SU-DHL-6 (cell line): ENCODE results near the gene LSS.

Source experiments
- H2AFZ ChIP-seq: fragments of 200-600 bp; sonication (generic); 2 replicates; pipeline ENCODE4 v1.6.1; 2014; ENCODE audit warnings: low read depth, mild to moderate bottlenecking, moderate library complexity, mixed read lengths, antibody characterized with exemption, low read length; ENCODE audit not compliant: severe bottlenecking
- H3F3A ChIP-seq: fragments of 200-600 bp; shearing (Covaris generic); 2 replicates; pipeline ENCODE4 v1.6.0; 2016; ENCODE audit warnings: antibody characterized with exemption, mild to moderate bottlenecking; ENCODE audit not compliant: insufficient read depth
- H3K27ac ChIP-seq: fragments of 200-600 bp; sonication (generic); 2 replicates; pipeline ENCODE4 v1.5.1; 2016; ENCODE audit warnings: low read depth, mild to moderate bottlenecking, low read length, moderate library complexity, mixed read lengths
- H3K27me3 ChIP-seq: fragments of 200-600 bp; sonication (generic), shearing (Covaris generic); 2 replicates; pipeline ENCODE4 v1.6.0; 2014; ENCODE audit warnings: mild to moderate bottlenecking, low read length
- H3K36me3 ChIP-seq: fragments of 200-600 bp; sonication (generic); 2 replicates; pipeline ENCODE4 v1.6.1; 2014; ENCODE audit warnings: mild to moderate bottlenecking, low read length, mixed read lengths
- H3K4me2 ChIP-seq: fragments of 300-600, 200-600 bp; shearing (Covaris generic), sonication (generic); 2 replicates; pipeline ENCODE4 v1.6.0; 2014; ENCODE audit warnings: low read length, low read depth, mild to moderate bottlenecking; ENCODE audit not compliant: poor library complexity, severe bottlenecking
- H3K4me3 ChIP-seq: fragments of 200-600 bp; sonication (generic); 2 replicates; pipeline ENCODE4 v1.5.1; 2014; ENCODE audit warnings: antibody characterized with exemption, low read length, mild to moderate bottlenecking, mixed read lengths; ENCODE audit not compliant: insufficient read depth, poor library complexity, severe bottlenecking
- H3K79me2 ChIP-seq: fragments of 200-600 bp; sonication (generic); 2 replicates; pipeline ENCODE4 v1.6.1; 2014; ENCODE audit warnings: mild to moderate bottlenecking, low read length, moderate library complexity; ENCODE audit not compliant: insufficient read depth
- H3K9ac ChIP-seq: fragments of 200-600 bp; sonication (generic); 2 replicates; pipeline ENCODE4 v1.7.0; 2014; ENCODE audit warnings: mild to moderate bottlenecking, low read length
- H3K9me2 ChIP-seq: fragments of 200-600 bp; sonication (generic); replicated peaks from 2 replicates; pipeline ENCODE4 v1.6.1; 2014; ENCODE audit warnings: low read length; ENCODE audit not compliant: insufficient read depth
- H3K9me3 ChIP-seq: fragments of 200-600 bp; sonication (generic); 2 replicates; pipeline ENCODE4 v1.6.1; 2014; ENCODE audit warnings: low read length, mixed read lengths; ENCODE audit not compliant: insufficient read depth
- H4K20me1 ChIP-seq: fragments of 200-600 bp; sonication (generic); 2 replicates; pipeline ENCODE4 v1.6.1; 2014; ENCODE audit warnings: low read depth, mild to moderate bottlenecking, antibody characterized with exemption, low read length, moderate library complexity, mixed read lengths
- CTCF ChIP-seq: fragments of 200-600 bp; sonication (generic); IDR thresholded peaks from one replicate; pipeline ENCODE4 v1.5.1; 2017; ENCODE audit warnings: antibody characterized with exemption, mild to moderate bottlenecking, low read length, moderate library complexity; ENCODE audit not compliant: insufficient read depth, poor library complexity, severe bottlenecking
- EZH2phosphoT487 ChIP-seq: fragments of 200-600 bp; sonication (generic), shearing (Covaris generic); conservative IDR thresholded peaks from 2 replicates; pipeline ENCODE4 v1.6.1; 2018; ENCODE audit warnings: mild to moderate bottlenecking, antibody characterized with exemption, low read length, moderate library complexity, mixed read lengths

Gene LSS

GRCh38 chr21:46139686-46140085 lies 88.9 kb downstream of the LSS start:
- Histone ChIP-seq H3K9me2 (no peaks in the 10 kb centered on the region), H3K4me2 (no peak overlapping the region), H3K27me3 (no peaks in the 10 kb centered on the region), H3K27ac (no peak overlapping the region), H2AFZ (no peak overlapping the region), H3K79me2 (no peaks in the 10 kb centered on the region), H4K20me1 (no peaks in the 10 kb centered on the region), H3K36me3 (no peaks in the 10 kb centered on the region), H3F3A (0 out of 2 replicates have a peak, but pooled peaks cover 3% of the 10 kb centered on the region), H3K9ac (no peak overlapping the region), H3K9me3 (no peaks in the 10 kb centered on the region), H3K4me3 (no peak overlapping the region)
- TF ChIP-seq EZH2phosphoT487, result no peak
- TF ChIP-seq CTCF, result no peak

DNA sequence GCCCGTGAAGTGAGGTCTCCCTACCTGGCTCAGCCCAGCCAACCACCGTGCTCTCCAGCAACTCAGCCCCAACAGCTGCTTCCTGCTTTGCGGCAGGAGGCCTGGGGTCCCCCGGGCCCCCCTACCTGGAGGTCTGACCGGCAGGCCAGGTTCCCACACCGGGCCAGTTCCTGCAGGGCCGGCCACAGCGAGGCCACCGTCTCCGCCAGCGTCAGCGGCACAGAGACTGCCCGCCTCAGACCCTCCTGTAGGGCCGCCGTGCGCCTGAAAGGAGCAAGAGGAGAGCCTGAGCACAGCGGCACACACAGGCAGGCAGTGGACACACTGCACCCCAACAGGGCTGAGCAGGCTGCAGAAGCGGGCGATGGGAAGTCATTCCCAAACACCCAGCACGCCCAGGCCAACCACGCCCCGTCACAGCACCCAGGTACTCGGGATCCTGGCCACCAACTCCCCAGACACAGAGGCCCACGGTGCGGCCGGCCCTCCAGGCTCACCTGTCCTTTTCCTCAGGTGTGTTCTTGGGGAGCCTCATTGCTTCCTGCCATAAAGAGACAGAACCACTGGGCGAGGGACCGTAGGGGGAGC lies 90.1 kb downstream of the LSS start:
- TF ChIP-seq CTCF (no peak), EZH2phosphoT487 (no peak)
- H2AFZ ChIP-seq, result no peak overlapping the region
- no peaks in the 10 kb centered on the region for H3K27me3 ChIP-seq
- no peak overlapping the region for H3K4me2 ChIP-seq
- no peak overlapping the region for H3K9ac ChIP-seq
- H3K79me2 ChIP-seq, result no peaks in the 10 kb centered on the region
- no peak overlapping the region for H3K27ac ChIP-seq
- no peaks in the 10 kb centered on the region for H3K36me3 ChIP-seq
- H3K4me3 ChIP-seq, result no peak overlapping the region
- no peaks in the 10 kb centered on the region for H3K9me3 ChIP-seq
- H3K9me2 ChIP-seq, result no peaks in the 10 kb centered on the region
- H4K20me1 ChIP-seq, result no peaks in the 10 kb centered on the region
- H3F3A ChIP-seq, result no peaks in the 10 kb centered on the region
